HG03558 (cell line): ENCODE measurements around the gene ARFGEF2.
"Not testable (repeated sequence)": the region's sequence is repeated elsewhere in the genome, so short reads cannot be mapped to it uniquely, and the experiment has no call there.

Experiments used
- ATAC-seq: cut with Tn5 transposase; IDR thresholded peaks from one replicate; pipeline ENCODE4 v1.9.1; 2021; ENCODE audit warnings: moderate number of reproducible peaks; ENCODE audit not compliant: unreplicated experiment; ENCODE audit errors: extremely low read depth

Gene ARFGEF2

DNA sequence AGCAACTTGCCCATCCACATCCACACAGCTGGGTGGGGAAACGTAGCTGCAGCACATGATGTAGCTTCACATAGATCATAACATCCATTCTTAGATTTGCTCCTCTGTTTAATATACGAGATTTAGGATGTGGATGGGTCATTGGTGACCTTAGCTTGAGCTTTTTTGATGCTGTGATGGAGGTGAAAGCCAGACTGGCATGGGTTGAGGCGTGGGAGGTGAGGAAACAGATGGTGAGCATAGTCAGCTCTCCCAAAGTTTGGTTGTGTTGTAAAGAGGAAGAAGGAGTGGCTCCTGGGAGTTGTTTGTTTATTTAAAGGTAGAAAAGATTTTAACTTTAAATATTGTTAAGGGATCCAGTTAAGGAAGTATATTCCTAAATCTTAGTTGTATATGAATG lies 5.3 kb downstream of the ARFGEF2 start:
- ATAC-seq: no peak

DNA sequence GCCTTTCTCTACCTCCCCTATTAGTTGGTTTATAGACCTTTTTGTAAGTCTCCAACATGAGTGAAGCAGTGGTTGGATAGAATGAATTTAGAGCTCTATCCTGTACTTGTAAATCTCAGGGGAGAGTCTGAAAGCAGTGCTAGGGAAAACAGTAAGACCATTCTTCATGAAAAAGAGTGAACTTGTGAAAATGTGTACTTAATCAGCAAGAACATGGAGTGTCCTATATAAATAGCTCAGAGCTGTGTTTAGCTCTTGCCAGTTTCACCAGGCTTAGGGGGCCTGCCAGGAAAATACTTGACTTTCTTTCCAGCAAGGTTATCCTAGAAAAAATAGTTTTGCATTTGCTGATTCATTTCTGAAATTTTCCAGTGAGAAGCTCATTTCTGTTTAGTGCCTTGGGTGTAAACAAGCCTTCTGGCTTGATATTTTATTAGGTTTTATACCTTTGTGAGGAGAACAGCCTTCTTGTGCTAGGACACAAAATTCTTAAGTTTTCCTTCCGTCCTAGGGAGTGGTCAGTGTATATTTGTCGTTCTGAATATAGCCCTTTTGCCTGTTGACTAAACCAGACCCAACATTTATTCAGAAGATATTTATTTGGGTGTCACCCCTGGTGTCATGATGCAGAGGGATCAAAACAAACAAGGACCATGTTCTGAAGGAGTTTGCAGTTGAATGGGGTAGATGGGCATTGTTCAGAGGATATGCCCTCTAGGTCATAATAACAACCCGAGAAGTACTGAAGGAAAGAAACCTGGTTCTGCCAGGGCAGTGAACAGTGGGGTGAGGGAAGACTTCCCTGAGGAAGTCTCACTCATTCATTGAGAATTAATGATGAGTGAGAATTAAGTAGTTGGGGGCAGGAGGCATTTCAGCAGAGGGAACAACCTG lies 7.6 kb downstream of the ARFGEF2 start:
- ATAC-seq: no peak

DNA sequence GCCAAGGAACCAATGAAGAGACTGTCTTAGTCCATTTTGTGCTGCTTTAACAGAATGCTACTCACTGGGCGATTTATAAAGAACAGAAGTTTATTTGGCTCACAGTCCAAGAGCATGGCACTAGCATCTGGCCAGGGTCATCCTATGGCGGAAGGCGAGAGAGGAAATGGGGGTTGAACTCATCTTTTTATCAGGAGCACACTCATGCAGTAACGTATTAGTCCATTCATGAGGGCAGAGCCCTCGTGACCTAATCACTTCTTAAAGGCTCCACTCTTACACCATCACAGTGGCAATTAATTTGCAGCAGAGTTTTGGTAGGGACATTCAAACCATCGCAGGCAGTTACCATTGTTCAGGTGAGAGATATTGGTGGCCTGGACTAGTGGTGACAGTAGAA lies 8.5 kb downstream of the ARFGEF2 start:
- ATAC-seq: no peak

DNA sequence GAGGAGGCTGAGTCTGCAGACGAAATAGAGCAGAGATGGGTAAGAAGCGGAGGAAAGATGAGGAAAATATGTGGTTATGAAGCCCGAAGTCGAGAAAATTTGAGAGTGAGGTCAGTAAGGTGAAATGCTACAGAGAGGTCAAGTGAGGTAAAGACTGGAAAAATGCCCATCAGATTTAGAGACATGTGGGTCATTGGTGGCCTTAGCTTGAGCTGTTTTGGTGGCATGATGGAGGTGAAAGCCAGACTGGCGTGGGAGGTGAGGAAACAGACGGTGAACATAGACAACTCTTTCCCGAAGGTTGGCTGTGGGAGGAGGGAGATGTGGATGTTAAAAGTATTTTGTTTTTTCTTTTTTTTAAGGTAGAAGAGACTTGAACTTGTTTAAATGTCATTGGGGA lies 9.4 kb downstream of the ARFGEF2 start:
- ATAC-seq: no peak

DNA sequence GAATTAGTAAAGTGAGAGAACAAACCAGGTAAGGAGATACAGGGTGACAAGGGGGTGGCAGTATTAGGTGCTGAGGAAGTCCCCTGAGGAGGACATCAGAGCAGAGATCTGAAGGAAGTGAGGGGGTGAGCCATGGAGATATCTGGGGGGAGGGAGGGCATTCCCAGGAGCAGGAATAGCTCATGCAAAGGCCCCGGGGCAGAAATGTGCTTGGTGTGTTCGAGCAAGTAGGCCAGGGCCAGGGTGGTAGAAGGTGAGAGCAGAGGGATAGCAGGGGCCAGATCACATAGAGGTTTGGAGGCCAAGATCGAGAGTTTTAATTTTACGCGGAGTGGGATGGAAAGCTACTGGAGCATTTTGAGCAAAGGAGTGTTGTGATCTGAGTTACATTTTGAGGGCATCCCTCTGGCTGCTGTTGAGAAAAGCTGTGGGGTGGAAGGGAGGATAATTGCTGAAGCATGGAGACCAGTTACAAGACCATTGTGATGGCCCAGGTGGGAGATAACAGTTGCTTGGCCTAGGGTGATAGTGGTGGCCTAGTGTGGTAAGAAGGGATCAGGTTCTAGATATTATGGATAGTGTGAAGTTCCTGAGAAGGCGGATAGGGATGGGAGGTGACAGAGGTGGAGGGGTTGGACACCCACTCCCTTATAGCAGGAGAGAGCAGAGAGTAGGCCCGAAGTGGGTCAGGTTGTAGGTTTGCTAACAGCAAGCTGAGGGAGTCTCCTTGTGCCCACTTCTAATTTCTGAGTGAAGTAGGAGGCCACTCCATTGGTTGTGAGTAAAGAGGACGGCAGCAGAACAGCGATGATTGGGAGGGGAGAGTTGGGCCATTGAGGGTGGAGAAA lies 10.2 kb downstream of the ARFGEF2 start:
- ATAC-seq: no peak

DNA sequence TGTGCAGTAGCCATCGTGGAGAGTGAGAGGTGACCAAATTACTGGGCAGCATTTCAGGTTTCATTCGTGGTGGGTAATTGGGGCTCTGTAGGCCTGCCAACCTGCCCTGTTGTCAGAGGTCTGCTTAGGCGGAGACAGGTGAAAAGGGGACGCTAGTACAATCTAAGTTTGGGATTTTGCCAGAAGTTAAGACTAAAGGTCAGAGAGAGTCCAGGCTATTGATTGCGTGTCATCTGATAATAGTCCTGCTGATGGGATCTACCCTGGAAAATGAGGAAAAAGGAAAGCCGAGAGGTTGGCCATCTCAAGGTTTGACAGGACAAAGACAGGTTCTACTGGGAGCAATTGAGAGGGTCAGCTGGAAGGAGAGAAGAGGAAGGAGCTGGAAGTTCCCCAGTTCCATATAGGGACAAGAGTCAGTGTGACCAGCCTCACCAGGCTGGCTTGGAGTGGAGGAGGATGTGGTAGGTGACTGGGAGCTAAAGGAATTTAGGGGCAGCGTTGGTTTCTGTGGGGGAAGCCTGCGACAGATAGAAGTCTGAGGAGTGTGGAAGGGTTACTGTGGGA lies 10.9 kb downstream of the ARFGEF2 start:
- ATAC-seq: no peak

DNA sequence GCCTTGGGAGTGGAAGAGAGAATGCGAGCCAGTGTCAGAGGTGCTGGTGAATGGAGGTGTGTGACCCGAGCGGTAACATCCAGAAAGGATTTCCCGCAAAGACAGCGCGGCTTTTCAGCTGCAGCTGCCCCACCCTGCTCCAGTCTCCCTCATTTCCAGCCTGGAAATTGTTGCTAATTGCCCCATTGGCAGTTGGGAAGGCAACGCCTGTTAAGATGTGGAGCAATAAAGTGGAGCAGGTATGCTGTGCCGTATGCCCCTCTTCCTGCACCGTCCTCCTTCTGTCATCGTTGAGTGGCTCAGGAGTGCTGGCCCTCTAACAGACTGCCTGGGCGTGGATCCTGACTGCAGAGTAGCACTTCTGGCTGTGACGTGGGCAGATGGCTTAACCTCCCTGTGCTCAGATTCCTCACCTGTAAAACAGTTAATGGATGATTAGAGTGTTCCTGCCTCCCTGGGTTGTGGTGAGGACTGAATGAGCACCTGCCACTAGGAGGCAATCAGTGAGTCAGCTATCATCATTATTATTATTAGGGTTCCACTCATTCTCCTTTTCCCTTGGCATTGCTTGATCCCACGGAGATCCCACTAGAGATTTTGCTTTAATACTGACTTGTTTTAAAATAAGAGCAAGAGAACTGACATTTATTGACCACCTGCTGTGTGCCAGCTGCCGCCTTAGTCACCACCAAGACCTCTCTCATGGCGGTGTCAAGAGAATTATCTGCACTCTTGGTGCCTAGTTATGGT lies 11.7 kb downstream of the ARFGEF2 start:
- no peak for ATAC-seq

DNA sequence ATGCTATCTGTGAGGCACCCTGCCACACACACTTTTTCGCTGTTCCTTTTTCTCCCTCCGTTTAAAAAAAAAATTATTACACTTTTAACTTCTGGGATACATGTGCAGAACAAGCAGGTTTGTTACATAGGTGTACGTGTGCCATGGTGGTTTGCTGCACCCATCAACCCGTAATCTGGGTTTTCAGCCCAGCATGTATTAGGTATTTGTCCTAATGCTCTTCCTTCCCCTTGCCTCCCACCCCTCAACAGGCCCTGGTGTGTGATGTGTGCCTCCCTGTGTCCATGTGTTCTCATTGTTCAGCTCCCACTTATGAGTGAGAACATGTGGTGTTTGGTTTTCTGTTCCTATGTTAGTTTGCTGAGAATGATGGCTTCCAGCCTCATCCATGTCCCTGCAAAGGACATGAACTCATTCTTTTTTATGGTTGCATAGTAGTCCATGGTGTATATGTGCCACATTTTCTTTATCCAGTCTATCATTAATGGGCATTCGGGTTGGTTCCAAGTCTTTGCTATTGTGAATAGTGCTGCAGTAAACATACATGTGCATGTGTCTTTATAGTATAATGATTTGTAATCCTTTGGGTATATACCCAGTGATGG lies 12.9 kb downstream of the ARFGEF2 start:
- ATAC-seq: not testable (repeated sequence)

DNA sequence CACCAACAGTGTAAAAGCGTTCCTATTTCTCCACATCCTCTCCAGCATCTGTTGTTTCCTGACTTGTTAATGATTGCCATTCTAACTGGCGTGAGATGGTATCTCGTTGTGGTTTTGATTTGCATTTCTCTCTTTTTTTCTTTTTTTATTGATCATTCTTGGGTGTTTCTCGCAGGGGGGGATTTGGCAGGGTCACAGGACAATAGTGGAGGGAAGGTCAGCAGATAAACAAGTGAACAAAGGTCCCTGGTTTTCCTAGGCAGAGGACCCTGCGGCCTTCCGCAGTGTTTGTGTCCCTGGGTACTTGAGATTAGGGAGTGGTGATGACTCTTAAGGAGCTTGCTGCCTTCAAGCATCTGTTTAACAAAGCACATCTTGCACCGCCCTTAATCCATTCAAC lies 13.5 kb downstream of the ARFGEF2 start:
- not testable (repeated sequence) for ATAC-seq

DNA sequence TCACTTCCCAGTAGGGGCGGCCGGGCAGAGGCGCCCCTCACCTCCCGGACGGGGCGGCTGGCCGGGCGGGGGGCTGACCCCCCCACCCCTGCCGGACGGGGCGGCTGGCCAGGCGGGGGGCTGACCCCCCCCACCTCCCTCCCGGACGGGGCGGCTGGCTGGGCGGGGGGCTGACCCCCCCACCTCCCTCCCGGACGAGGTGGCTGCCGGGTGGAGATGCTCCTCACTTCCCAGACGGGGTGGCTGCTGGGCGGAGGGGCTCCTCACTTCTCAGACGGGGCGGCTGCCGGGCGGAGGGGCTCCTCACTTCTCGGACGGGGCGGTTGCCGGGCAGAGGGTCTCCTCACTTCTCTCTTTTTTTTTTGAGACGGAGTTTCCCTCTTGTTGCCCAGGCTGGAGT lies 14.7 kb downstream of the ARFGEF2 start:
- not testable (repeated sequence) for ATAC-seq

DNA sequence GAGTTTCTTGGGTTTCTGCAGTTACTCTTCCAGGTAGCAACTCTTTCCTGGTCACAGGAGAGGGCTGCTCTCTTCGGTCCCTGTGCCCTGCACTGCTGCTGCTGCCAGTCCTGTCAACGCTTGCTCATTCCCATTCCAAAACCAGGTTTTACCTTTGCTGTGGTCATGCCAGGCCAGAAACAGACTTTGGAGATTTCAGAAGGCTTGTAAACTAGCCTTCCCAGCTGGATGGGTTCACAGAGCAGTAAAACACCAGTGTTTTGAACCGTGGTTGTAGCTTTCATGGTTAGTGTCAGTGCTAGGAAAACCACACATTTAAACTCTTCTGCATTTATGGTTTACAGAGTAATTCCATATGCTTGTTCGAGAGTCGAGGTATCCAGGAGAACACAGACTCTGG lies 16.2 kb downstream of the ARFGEF2 start:
- ATAC-seq: no peak

DNA sequence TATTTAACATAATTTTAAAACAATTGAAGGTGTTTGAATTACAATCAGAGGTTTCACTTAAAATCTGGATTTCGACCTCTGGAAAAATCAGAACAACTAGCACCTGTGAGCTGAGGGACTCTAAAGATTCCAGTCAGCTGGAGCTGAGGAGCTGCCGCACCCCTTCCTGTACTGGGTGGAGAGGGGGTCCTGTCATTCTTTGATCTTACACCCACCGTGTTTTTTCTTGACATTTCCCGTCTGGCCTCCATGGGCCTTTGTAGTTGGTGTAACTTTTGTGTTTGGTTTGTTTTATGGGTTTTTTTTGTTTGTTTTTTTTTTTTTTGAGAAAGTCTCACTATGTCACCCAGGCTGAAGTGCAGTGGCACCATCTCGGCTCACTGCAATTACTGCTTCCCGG lies 17.2 kb downstream of the ARFGEF2 start:
- ATAC-seq: no peak

DNA sequence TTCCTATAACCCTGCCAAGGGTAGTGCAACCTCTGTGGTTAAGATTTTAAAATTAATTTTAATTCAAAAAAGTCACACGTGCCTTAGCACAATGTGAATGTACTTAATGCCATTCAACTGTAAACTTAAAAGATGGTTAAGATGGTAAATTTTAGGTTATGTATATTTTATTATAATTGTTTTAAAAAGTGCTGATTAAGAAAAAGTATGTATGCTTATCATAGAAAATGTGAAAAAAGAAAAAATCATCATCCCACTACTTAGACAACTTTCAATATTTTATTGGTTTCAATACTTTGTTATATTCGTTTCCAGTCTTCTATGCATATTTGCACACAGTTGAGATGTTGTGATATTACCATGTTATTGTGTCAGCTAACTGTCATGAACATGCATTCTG lies 18.7 kb downstream of the ARFGEF2 start:
- ATAC-seq: no peak

DNA sequence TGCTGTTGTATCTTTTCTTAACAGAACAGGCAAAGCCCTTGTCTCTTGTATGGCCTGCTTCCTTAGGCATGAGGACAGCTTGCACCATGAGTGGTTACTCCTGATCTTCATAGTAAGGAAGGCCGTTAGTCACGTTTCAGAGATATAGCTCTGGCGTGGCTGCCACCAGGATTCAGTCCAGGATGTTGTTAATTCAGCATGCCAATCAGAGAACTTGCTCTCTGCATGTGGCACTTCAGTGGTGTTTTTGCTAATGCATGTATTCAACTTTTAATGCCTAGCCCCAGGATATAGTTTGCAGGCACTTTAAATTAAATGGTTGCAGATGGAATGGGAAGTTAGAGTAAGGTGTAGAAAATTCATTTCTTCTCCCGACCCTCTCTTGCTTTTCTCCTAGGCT lies 20.0 kb downstream of the ARFGEF2 start:
- ATAC-seq: no peak

DNA sequence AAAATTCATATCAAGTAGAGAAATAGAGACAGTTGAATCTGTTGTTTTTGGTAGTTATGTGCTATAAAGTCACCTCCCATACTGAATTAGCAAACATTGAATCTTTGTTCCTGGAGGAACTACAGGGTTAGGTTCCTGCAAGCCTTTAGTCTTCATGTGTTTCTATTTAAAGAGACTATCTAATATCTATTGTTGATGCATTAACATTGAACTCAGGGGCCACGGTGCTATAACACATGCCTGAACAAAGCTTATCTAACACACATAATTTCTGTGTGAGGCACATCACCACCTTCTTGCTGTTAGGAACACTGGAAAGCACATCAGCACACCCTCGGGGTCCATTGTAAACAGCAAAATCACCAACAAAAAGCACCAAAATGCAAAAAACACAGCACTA lies 21.2 kb downstream of the ARFGEF2 start:
- ATAC-seq: no peak

DNA sequence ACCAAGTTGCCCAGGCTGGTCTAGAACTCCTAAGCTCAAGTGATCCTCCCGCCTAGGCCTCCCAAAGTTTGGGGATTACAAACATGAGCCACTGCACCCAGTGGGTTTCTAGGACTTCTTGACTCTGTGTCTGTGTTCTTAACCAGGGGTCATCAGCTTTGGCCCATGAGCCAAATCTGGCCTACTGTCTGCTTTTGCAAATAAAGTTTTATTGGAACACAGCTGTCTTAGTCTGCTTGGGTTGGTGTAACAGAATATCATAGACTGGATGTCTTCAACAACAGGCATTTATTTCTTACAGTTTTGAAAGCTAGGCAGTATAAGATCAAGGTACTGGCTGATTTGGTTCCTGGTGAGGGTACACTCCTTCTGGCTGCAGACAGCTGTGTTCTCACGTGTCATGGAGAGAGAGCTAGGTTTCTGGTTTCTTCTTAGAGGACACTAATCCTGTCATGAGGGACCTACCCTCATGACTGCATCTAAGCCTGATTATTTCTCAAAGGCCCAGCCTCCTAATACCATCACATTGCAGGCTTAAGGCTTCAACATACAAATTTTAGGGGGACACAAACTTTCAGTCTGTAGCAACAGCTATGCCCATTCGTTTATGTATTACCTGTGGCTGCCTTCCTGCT lies 23.3 kb downstream of the ARFGEF2 start:
- no peak for ATAC-seq

DNA sequence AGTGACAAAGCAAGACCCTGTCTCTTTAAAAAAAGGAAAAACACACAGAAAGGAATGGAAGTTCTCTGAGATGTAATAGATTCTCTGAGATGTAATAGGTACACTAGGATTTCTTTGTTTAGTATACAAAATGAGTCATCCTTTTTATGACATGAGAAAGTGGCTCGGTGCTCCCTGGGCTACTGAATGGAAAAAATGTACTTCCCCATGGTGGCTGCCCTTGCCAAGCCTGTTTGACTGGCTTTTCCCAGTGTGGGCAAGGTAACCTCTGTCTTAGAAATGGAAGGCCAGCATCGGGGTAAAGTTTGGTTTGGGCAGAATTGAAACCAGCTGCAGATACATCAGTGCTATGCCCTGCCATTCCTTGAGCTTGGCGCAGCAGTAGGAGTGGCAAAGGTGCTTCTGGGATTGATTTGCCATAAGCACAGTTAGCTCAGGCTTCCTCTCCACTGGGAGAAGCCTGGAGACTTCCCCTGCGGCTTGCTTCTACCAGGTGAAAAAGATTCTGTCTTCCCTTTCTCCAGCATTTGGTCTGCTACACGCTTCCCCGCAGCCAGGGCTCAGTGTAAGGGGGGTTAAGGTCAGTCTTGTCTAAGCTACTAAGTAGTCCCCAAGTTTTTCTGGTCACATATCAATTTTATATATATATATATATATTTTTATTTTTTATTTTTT lies 24.5 kb downstream of the ARFGEF2 start:
- no peak for ATAC-seq

DNA sequence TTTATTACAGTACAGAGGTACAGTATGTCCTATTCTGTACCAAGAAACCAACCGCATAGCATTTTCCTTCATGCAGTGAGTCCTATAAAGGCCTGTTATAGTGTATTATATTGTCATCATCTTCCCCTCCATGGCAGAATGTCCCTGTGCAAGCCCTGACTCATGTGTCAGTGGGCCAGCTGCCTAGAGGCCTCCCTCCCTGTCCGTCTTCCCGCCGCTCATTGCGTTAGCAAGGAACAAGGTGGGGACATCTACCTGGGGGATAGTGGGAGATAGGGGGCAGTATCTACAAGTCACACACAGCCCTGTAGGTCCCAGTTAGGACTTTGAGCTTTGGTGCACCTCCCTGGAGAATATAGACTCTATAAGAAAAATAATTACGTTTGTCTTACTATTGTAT lies 27.1 kb downstream of the ARFGEF2 start:
- no peak for ATAC-seq
